Umbilical cord (tissue), 2 donors: Measurements from ENCODE around the gene CADM1. TPM values are rescaled to one million over a fixed set of nuclear protein-coding genes. Genes with fewer than 3 reads are reported as not detected.

Source experiments
- DNase-seq: peaks from one replicate; pipeline ENCODE4 v3.0.0-alpha.2; 2015; ENCODE audit warnings: low spot score
- total RNA-seq: library from RNA; depleted of rRNA; stranded (reverse); fragments of >200 nt; gene quantifications from one replicate; pipeline ENCODE4 v1.2.3, GENCODE V29; 2014; ENCODE audit warnings: low replicate concordance; ENCODE audit not compliant: insufficient read depth

Gene CADM1
- total RNA-seq, 1 donor from 2014 or later = 68.1 TPM

GRCh38 chr11:115321605-115322289 is 182.5 kb downstream of the CADM1 start:
- no peak for DNase-seq

- no peak for DNase-seq
Measured at GRCh38 chr11:115317277-115318185, 186.7 kb downstream of the CADM1 start.

GRCh38 chr11:115316696-115317095 is 187.5 kb downstream of the CADM1 start:
- no peak for DNase-seq

- no peak for DNase-seq
Measured at GRCh38 chr11:115314330-115314920, 189.8 kb downstream of the CADM1 start.

GRCh38 chr11:115313224-115313838 is 190.9 kb downstream of the CADM1 start:
- DNase-seq = no peak

- DNase-seq = no peak
Measured at GRCh38 chr11:115311949-115312348, 192.3 kb downstream of the CADM1 start.

GRCh38 chr11:115306689-115307088 is 197.5 kb downstream of the CADM1 start:
- DNase-seq = no peak

- DNase-seq = no peak
Measured at GRCh38 chr11:115304774-115305472, 199.3 kb downstream of the CADM1 start.

GRCh38 chr11:115303929-115304531 is 200.2 kb downstream of the CADM1 start:
- DNase-seq = peak; percentile 88

- DNase-seq = peak; percentile 69
Measured at GRCh38 chr11:115302946-115303703, 201.1 kb downstream of the CADM1 start.

GRCh38 chr11:115300660-115301428 is 203.4 kb downstream of the CADM1 start:
- no peak for DNase-seq

- no peak for DNase-seq
Measured at GRCh38 chr11:115298300-115299012, 205.8 kb downstream of the CADM1 start.

- no peak for DNase-seq
Measured at GRCh38 chr11:115297330-115297729, 206.9 kb downstream of the CADM1 start.

- DNase-seq = no peak
Measured at GRCh38 chr11:115291325-115291724, 212.9 kb downstream of the CADM1 start.

- DNase-seq = peak; percentile 10
Measured at GRCh38 chr11:115290893-115291292, 213.3 kb downstream of the CADM1 start.

GRCh38 chr11:115290479-115290878 is 213.7 kb downstream of the CADM1 start:
- no peak for DNase-seq

- no peak for DNase-seq
Measured at GRCh38 chr11:115287266-115287665, 216.9 kb downstream of the CADM1 start.

- DNase-seq = no peak
Measured at GRCh38 chr11:115286614-115287013, 217.6 kb downstream of the CADM1 start.

GRCh38 chr11:115284773-115285172 is 219.4 kb downstream of the CADM1 start:
- DNase-seq = no peak
